GM21360 (cell line): ENCODE measurements around the gene CBFA2T3.

ENCODE experiments used
- ATAC-seq: cut with Tn5 transposase; IDR thresholded peaks from one replicate; pipeline ENCODE4 v1.9.1; 2021; ENCODE audit warnings: mild to moderate bottlenecking, moderate library complexity; ENCODE audit not compliant: unreplicated experiment

Gene CBFA2T3

DNA sequence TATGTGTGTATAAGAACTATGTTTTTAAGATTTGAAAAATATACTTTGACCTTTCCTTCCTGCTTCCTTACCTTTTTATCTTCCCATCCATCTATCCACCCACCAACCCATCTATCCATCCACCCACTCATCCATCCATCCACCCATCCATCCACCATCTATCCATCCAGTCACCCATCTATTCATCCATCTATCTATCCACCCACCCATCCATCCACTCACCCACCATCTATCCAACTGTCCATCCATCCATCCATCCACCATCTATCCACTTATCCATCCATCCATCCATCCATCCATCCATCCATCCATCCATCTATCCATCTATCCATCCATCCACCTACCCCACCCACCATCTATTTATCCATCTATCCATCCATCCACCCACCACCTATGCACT lies 12.4 kb downstream of the CBFA2T3 start:
- no peak for ATAC-seq

DNA sequence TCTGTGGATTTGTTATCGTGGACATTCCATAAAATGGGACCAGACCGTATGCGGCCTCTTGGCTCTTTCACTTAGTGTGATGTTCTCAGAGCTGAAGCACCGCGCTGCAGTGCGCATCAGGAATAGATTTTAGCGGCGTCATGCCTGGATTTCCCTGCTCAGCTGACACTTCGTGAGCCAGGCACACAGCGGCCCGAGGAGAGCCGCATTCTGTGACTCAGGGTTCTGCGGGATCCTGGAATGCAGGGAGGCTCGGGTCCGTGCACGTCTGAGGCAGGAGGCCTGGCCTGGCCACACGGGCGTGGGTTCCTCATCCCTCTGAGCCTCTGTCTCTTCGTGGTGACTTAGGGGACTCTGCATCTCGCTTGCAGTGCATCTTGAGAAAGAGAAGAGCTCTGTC lies 13.4 kb downstream of the CBFA2T3 start:
- ATAC-seq: no peak

DNA sequence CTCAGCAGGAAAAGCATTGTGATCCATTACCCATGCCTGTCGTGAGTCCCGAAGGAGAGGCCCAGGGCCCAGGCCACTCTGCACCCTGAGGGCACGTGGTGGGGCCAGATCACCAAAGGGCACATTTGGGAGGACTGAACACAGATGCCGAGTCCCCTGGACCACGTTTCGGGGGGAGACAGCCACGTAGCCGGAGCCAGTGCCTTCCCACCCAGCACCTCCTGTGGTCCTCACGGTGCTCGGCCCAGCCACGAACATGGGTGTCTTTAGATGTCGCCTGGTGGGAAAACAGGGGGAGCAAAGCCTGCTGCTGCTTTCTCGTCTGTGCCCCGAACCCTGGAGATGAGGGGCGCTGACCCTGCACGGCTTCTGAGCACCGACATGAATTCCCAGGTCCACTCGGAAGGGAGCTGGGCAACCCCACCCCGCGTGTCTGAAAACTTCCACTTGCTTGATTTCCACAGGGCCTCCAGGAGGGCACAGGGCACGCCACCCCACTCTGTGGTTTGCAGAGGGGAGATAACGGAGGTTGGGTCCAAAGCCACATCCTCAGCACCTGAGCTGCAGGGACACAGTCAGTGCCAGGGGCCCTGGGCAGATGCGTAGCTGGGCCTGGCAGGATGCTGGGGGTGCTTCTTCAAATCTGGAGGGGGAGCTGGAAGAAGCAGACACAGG lies 14.4 kb downstream of the CBFA2T3 start:
- ATAC-seq: no peak

DNA sequence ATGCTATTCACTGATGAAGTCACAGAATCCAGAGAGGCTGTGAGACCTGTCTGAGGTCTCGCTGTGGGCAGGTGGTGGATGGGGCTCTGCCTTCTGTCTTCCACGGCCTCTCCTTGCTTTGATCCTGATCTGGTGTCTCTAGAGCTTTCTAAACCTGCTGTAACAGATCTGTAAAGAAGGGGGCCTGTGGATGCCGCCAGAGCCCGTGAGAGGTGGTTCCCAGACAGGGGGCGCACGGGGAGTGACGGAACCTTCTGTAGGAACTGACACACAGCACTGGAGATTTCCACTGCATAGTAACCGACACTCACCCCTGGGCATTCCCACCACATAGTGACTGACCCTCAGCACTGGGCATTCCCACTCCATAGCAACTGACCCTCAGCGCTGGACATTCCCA lies 16.0 kb downstream of the CBFA2T3 start:
- ATAC-seq: no peak

DNA sequence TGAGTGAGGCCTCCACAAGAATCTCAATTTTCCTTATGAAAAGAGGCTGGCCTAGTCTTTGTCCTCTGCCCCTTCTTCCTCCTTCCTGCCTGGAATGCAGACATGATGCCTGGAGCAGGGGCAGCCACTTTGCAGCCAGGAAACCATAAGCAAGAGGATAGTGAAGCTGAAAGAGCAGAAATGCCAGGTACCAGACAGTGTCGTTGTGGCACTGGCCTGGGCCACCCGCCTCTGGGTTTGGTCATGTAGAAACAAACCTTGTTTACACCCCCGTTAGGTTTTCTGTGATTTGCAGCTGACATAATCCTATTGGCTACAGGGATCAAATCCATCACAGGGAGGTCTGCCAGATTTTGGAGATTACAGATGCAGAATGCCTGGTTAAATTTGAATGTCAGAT lies 16.5 kb downstream of the CBFA2T3 start:
- ATAC-seq: no peak

DNA sequence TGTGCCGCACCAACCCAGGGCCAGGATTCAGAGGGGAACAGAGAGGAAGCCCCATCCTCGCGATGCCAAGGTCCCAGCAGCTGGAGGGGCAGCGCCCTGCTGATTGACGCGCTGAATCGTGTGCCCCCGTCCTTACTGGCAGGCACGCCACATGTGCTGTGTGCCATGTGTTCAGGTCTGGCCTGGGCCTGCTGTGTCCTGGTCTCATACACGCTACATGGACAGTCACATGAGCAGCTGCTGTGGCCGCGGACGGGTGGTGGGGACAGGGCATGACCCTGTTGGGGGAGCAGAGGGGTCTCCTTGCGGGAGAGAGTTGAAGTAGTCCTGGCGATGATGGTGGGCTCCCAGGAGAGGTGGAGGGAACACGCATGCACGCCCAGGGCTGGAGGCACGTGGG lies 18.0 kb downstream of the CBFA2T3 start:
- no peak for ATAC-seq

DNA sequence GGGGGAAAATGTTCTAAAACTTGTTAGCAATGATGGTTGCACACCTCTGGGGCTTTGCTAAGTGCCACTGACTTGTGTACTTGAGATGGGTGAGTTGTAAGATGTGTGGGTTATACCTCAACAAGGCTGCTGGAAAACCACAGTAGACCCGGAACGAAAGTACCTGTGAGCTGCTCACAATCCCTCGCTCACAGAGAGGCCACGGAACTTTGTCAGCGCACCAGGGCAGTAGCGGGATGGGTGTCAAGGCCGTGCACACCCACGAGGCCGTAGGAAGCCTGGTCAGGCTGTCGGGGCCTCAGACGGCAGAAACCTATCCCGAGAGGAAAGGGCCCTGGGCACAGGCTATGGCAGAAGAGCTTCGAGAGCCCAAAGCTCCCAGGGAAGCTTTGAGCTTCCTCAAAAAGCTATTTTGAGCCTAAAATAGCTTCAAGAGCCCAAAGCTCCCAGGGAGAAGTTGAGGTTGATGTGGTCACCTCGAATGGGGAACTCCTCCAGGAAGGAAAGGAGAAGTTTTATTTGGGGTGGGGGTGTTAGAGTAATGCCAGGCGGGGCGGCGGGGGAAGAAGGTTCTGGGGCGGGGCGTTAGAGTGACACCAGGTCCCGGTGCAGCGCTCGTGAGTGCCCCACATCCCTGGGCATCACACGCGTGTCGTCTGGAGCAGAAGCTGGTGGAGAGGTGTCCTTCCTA lies 19.0 kb downstream of the CBFA2T3 start:
- no peak for ATAC-seq

DNA sequence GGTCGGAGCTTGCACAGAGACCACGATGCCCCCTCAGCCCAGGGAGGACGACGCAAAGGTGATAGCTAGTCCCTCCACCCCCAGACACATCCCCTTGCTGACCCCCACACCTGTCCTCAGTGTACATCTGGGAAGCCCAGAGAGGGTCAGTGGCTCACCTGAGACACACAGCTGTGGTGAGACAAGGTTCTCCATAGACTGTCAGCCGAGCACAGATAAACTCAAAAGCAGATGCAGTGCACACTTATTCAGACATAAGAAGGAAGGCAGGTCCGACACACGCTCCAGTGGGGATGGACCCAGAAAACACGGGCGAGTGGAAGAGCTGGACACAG lies 19.6 kb downstream of the CBFA2T3 start:
- no peak for ATAC-seq

DNA sequence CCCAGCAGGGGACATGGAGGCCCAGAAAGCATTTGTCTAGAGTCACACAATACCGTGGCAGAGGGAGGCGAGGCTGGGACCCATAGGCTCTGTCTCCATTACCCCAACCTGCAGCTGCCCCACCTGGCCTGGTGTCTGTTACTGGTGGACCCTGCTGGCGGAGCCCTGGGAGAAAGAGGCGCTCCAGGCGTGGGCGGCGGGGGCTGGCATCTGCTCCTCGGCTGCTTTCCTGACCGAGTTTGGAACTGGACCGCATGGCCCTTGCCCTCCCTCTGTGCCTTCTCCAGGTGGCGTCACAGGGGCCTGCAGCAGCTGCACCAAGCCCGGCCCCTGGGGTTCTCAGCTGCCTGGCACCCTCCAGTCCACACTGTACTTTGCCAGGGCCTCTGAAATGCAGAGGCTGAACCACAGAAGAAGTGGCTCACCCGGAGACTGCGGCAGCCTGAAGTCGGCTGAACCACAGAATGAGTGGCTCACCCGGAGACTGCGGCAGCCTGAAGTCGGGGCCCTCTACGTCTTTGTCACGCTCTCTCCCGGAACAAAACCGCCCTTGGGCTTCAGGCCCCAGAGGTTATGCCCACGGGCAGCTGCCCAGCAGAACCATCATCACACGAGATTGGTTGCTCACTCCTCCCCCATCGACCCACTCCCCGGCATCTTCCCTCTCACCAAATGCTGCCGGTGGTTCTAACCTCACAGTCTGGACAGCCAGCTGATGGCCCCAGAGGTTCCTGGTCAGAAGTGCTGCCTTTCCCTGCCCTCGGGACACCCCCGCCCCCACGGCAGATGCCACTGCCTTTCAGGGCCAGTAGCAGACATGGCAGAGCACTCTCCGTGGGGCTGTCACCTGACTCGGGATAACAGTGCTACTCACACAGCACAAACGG lies 20.2 kb downstream of the CBFA2T3 start:
- ATAC-seq: no peak

DNA sequence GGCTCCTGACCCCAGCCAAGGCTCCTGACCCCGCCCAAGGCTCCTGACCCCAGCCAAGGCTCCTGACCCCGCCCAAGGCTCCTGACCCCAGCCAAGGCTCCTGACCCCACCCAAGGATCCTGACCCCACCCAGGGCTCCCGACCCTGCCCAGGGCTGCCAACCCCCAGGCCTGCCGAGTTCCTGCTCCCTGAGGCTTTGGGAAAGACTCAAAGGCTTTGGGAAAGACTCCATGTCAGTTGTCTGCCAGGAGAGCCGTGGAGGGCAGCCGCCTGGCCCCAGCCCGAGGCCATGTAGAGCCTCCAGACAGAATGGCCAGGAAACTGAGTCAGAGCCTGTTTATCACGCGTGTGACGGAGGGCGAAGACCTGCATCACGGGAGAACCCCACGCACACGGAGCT lies 21.1 kb downstream of the CBFA2T3 start:
- ATAC-seq: no peak

DNA sequence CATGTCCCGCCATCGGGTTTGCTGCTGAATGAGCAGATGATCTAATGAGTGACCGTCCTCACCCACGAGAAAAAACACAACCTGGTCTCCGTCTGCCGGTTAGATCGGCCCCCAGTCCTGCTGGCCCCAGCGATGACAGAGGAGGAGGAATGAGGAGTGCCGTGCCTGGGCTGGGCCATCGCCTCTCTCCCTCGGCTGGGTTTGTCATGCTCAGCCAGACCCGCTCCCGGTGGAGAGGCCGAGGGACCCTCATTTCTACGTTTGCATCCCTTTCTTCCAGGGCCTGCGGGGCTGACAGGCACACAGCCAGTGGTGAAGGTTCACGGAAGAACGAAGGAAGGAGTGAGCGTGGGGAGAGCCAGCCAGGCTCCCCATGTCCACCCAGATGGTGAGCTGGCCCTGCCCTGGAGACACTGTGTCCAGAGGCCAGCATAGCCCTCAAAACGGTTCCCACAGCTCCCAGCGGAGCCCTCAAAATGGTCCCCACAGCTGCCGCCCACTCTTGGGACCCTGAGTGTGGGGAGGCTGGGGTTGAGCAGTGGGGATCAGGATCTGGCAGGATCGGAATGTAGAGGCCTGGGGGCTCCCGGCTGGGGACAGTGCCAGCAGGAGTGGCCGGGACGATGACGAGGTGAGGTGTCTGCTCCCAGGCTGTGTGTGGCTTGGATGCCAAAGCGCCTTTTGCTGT lies 23.9 kb downstream of the CBFA2T3 start:
- no peak for ATAC-seq

DNA sequence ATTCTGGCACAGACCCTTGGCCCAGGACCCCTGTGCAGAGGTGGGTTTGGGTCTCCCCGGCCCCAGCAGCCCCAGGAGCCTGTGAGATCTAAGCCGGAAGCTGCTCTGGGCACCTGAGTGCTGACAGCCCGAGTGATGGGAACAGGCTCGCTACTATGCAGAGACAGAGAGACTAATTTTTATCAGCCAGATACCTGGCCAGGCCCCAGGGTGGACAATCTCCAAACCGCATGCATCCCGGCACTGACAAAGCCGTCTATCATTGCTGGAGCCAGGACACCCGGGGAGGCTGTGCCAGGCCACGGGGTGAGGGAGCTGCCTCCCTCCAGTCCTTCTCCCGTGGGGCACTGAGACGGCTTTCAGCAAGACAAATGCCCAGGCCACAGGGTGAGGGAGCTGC lies 25.0 kb downstream of the CBFA2T3 start:
- ATAC-seq: no peak

DNA sequence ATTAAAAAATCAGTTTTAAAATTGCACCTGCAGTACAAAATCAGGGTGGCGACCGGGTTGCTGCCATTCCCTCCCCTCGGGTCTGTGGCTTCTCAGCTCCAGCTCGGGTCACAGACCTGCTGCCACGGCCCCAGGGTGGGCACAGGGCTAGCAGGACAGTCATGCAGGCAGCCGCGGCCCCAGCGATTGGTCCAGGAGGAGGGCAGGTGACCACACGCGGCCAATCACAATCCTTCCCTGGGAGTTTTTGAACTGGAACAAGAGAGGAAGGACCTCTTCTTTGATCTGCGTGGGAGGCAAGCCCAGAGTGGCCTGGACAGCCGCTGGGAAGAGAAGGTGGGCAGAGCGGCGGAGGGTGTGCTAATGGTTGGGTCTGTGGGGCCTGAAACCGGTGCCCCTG lies 25.5 kb downstream of the CBFA2T3 start:
- no peak for ATAC-seq

DNA sequence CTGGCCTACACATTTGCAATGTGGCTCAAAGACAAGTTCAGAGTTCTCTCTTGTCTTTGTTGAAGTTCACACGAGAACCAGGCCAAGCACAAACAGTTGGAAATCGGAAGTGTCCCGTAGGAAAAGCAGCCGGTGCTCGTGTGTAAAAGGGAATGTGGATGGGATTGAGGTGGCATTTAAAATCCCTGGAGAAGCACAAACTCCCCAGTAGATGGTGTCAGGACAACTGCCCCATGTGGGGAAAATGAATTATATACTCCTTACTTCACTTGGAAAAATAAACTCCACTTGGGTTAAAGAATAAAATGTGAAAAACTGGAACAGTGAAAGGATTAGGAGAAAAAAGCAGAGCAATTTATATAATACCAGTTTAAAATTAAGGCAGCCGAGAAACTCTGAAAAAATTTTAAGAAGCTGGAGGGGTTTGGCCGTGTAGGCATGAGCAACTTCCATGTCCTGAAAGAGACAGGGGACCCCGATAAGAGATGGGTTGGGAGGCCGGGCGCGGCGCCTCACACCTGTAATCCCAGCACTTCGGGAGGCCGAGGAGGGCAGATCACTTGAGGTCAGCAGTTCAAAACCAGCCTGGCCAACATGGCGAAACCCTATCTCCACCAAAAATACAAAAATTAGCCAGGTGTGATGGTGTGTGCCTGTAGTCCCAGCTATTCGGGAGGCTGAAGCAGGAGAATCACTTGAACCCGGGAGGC lies 28.1 kb downstream of the CBFA2T3 start:
- ATAC-seq: no peak

DNA sequence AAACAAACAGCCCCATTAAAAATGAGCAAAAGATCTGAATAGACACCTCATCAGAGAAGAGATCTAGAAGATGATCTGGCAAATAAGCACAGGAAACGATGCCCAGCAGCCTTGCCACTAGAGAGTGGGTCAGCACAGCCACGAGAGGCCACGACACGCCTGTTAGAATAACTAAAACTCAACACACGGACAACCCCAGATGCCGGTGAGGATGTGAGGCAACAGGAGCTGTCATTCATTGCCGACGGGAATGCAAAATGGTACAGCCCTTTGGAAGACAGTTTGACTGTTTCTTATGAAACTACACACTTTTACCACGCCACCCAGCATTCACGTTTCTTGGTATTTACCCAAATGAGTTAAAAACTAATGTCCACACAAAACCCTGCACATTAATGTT lies 31.5 kb downstream of the CBFA2T3 start:
- ATAC-seq: no peak

DNA sequence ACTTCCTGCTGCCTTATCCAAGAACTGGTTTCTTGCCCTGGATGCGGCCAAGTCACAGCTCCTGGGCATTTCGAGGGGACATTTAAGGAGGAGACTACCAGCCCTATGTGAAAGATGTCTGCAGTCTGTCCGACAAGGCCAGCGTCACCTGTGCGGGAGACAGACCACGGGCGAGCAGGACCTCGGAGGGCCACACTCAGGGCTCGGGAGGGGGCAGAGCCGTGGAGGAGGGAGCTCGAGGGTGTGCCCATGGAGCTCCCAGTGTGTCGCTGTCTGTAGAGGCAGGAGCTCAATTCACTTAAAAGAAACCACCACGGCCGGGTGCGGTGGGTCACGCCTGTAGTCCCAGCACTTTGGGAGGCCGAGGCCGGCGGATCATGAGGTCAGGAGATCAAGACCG lies 33.3 kb downstream of the CBFA2T3 start:
- no peak for ATAC-seq

DNA sequence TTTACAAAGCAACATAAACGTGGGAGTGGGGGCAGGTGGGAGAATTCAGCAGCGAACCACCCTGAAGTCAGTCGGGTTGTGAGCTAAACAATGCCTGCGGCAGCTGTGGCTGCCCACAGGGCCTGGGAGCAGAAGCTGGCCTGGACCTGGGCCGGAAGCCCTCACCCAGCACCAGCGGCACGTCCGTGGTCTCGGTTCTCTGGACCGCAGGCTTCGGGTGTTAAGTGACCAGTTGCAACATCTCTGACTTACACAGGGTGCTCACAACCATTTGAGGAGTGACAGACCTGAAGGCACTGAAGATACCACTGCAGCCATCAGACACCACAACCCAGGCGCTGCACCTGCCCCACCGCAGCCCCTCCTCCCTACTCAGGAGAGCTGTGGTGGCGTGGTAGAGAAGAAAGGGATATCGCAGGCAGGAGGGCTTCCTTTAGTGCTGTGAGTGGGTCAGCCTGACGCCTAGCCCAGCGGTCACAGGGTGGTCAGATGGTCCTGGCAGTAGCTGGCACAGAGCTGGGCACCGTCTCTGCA lies 33.8 kb downstream of the CBFA2T3 start:
- no peak for ATAC-seq

DNA sequence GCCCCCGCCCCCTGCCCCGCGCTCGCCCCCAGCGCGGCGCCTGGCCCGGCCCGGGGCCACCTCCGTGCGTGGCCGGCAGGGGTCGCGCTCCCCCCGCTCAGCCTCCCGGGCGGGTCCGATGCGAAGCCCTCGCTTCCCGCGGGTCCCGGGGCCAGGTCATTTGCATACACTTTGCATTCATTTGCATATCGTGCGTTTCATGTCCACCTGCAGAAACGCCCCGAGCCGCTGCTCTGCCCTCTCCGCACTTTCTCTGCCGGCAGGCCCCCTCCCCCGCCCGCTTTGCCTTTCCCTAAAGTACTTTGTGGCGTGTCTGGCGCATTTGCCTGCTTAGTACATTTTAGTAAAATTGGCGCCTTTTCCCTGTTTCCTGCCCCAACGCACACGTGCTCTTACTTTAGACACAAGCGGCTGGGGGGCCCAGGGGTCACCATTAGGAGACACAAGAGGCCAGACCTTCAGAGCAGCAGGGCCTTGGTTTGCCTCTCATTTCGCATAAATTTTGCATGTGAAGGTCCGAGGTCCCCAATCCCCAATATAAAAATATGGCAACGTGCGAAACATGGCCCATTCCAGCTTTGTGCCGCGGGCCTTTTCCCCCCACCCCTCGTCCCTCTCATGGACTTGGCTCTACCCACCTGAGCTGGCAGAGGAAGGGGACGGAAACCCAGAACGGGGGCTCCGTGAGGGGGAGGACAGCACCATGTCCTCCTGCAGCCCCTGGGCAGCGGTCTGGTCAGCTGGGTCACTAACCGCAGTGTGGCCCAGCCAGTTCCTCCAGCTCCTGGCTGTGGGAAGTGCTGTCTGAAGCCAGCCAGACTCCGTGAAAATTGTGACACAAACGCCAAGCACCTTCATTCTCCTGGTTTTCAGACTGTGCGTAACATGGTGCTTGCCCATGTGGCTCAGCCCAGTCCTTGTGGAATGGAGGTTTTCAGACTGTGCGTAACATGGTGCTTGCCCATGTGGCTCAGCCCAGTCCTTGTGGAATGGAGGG lies 34.8 kb downstream of the CBFA2T3 start:
- peak; percentile 69 for ATAC-seq
